Heart left ventricle (tissue), 13 donors: ENCODE results near the gene IQGAP2.
"Not testable (repeated sequence)": the region's sequence is repeated elsewhere in the genome, so short reads cannot be mapped to it uniquely, and the experiment has no call there.

ENCODE experiments used
- CTCF ChIP-seq, 12 donors: fragments of 200-600 bp; sonication (generic) in 4 of 12; IDR thresholded peaks; one replicate each; pipeline versions ENCODE4 v1.5.0 to v1.8.0; 2018 to 2022; ENCODE audit warnings: antibody characterized with exemption in 12 of 12, mild to moderate bottlenecking in 5 of 12
- POLR2A ChIP-seq, 2 donors: fragments of 450-650 bp; IDR thresholded peaks; one replicate each; pipeline ENCODE4 v1.6.1; 2017; ENCODE audit warnings: antibody characterized with exemption in 2 of 2, mild to moderate bottlenecking in 2 of 2, moderate library complexity in 2 of 2
- donor health status: ischemic (EF 13 %, LVEDD 7.1; RV severe dilation, severe dysfunction).
- donor health status: DM: no; HTN: yes; CAD: no.
- donor health status: DM: no; HTN: no; CAD: no.
- donor health status: ischemic (EF 25% LVEDD 6.9; RV normal size, moderate dysfunction).
- donor health status: ischemic (EF 25% LVEDD 5.7; RV mildly dilated, moderate dysfunction).
- donor health status: ischemic (EF 35%, LVEDD 5.7; RV mildly dilated, moderate dysfunction).
- donor health status: nonischemic (EF 11% LVEDD 7.7; RV severe dilation, severe dysfunction).
- donor health status: DM: yes; HTN: yes; CAD: no.
- donor health status: PGD.
- donor health status: ischemic (EF 29% LVEDD 5.4; RV normal size, mild dysfunction).
- donor health status: nonischemic (EF 23%, LVEDD 6.1; RV moderate dilation, normal function).

GRCh38 chr5:76518246-76518645 lies 115.2 kb downstream of the IQGAP2 start:
- not testable (repeated sequence) for TF ChIP-seq CTCF, POLR2A (IDR thresholded peaks at IDR 0.05)
